HCEC 1CT (cell line): ENCODE measurements around the gene FNDC3B.

Experiments used
- DNase-seq: peaks from one replicate; pipeline ENCODE4 v3.0.0-alpha.2; 2017

FNDC3B gene

DNA sequence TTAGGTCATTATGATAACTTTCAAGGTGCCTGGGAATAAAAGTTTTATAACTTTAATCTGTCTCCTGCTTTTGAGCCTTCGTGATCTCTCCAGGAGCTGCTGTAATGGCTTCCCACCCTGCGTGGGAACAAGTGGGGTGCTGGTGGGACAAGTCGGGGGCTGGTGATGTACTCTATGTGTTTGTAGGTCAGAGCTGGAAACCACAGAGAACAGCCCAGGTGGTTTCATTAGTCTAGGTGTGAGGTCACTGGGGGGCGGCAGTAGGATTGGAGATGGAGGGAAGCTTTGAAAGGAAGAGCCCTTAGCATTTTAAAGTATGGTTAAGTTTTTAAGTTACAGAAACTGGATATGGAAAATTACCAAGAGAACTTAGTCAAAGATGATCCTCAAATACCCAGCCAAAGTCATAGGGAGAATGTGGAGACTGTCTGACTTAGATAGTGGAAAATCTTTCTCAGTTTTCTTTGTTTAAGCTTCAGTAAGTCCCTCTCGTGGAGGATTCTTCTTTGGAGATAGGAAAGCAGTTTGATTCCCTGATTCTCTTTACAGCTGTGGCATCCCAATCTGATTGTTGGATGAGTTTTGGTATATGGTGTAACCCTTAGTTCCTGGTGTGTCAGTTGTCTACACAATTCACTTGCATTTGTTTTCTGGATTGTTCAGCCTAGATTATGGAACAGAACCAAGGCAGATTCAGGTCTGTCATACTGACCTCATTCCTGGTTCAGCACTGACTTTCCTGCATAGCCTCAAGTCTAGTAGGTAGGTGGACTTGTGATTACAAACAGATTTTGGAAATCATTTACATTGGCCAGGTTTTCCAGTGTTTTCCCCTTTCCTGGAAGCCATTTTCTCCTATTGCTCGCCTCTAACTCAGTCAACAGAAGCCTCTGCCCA is 115.6 kb downstream of the FNDC3B start:
- no peak for DNase-seq

DNA sequence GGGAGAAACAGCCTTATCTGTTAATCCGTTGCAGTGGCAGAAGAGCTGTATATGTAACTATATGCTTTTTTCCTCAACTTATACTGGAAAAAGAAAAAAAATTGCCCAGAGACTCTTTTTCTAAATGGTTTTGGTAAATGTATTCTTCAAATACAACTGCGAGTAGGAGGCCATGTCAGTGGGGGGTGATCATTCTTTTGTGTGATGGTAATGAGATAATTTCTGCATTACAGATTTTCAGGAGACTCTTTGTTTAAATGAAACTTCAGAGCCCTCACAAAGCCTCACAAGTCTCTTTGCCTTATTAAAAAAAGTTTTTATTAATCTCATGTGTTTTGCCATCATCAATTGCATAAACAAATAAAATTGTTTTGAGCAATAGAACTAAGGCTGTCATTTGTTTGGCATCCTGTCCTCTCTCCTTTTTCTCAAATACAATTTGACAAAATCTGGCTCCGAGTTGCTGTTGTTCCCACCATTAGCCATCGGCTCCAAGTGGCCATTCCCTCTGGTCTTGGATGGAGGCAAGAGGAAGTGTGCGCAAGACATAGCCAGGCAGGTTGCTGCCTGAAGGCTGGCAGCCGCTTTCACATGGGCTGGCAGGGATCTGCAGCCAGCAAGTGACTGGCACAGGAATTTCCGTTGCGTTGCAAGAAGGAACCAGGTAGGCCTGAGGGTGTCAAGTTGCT is 116.7 kb downstream of the FNDC3B start:
- DNase-seq: no peak

DNA sequence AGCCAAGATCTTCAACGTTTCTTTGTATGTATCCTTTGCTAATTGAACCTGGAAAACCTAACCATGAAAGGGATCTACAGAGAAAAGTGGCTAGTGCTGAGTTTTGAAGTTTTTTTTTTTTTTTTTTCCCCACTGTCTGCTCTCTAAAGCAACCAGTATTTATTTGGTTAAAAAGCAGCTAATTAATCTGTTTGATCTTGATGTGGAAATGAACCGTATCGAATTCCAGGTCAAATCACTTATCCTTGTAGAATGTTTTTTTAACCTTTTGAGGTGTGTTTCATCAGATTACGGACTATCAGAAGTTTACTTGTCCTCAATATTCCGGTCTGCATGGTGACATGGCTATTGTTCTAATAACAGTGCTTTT is 117.2 kb downstream of the FNDC3B start:
- no peak for DNase-seq

DNA sequence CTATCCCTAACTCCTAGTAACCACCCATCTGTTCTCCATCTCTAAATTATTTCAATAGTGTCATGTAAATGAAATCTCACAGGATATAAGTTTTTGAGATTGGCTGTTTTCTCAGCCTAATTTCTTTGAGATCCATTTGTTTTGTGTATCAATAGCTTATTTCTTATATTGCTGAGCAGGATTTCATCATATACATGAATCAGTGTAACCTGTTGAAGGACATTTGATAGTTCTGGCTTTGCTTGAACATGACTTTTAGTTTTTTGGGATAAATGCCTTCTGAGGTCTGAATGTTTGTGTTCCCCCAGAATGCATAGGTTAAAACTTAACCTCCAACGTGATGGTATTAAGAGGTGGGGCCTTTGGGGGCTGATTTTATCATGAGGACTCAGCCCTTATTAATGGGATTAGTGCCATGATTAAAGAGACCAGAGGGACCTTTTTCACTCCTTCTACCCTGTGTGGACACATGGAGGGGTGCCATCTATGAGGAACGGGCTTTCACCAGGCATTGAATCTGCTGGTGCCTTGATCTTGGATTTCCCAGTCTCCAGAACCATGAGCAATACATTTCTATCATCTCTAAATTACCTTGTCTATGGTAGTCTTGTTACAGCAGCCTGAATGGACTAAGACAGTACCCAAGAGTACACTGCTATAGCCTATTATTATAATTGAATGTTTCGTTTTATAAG is 118.3 kb downstream of the FNDC3B start:
- no peak for DNase-seq

DNA sequence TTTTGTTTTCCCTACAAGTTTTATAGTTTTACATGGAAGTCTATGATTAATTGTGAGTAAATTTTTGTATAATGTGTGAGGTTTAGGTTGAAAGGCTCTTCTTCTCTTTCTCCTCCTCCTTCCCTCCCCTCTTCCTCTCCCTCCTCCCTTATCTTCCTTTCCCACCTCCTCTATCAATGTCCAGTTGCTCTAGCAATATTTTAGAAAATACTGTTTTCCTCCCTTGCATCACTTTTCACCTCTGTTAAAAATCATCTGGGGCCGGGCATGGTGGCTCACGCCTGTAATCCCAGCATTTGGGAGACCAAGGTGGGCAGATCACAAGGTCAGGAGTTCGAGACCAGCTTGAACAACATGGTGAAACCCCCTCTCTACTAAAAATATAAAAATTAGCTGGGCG is 119.4 kb downstream of the FNDC3B start:
- DNase-seq: no peak

DNA sequence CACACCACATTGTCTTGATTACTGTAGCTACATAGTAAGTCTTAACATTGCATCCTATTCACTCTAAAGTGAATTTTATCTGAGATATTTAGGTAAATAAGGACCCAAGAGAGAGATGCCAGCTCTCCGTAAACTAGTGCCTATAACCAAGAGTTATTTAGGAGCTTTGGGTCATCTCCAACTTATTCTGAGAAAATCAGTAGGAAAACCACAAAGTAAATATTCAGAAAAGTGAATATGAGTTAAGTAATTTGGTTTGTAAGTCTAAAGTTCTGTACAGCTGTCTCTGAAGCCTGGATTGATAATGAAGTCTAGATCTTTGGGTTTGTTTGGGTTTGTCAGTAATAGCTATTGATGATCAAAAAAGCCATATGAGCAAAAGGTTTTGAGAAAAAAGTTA is 120.0 kb downstream of the FNDC3B start:
- peak; percentile 27 for DNase-seq

DNA sequence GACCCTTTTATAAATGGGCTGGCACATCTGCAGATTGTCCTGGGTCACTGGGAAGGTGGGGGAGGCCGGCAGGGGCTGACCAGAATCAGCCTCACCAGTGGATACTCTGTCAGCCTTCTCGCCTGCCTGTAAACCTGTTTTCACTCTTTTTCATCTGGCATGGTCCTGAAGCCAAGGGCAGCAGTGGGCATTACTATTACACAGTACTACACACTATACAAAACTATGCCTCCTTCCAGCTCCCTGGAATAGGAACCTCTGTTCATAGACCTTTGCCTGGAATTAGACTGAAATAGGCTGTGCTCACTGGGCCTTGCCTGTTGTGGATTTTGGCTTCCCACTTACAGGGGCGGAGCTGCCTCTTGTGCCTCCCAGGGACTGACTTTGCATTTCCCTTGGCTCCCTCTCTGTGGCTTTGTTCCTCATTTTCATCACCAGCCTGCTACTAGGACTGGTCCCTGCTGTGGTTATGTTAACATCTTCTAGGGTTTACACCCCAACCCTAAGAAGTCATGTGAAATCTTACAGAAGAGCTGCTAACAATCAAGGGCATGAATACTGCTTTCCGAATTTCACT is 120.7 kb downstream of the FNDC3B start:
- DNase-seq: no peak

DNA sequence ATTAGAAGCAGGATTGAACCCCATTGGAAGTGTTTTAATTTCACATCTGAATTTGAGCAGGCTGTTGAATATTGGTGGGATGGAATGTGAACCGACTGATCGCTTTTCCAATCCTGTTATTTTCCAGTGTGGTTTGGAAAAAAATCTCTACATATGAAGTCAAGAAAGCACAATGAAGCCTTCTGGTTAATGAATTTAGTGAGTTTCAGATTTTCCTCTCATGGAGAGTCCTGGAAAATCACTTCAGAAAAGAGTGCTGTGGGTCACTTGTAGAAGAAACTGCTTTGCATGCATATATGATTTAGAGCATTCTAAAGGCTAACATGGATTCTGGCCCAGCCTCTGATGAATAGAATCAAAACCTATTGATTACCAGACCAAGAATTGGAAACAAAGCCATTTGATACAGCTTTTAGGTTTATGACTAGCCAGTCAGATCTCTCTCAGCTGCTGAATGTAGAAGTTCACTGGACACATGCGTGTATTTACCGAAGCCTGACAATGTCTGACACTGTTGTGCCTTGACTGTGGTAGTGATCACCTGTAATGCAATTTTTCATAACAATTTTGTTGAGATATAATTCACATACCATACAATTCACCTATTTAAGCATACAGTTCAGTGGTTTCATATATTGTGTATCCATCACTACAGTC is 121.9 kb downstream of the FNDC3B start:
- DNase-seq: no peak

DNA sequence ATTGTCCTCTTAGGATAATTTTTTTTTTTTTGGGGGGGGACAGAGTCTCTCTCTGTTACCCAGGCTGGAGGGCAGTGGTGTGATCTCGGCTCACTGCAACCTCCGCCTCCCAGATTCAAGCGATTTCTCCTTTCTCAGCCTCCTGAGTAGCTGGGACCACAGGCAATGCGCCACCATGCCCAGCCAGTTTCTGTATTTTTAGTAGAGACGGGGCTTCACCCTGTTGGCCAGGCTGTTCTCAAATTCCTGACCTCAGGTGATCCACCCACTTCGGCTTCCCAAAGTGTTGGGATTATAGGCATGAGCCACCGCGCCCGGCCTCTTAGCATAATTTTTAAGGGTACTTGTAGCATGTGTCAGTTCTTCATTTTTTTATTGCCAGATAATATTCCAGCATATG is 122.6 kb downstream of the FNDC3B start:
- DNase-seq: no peak

DNA sequence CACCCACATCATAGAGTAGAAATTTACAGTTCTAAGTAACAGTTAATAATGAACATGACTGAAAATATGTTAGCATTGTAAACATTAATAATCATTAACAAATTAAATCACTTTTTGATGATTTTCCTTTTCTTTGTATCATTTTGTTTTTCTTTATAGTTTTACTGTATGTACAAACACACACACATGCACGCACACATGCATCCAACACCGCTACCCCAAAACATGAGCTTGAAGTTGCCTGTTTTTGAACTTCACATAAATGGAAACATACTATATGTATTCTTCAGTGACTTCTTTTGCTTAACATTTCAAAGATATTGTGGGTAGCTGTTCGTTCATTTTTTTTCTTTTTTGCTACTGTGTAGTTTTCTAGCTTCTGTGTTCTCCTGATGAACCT is 123.9 kb downstream of the FNDC3B start:
- DNase-seq: no peak

DNA sequence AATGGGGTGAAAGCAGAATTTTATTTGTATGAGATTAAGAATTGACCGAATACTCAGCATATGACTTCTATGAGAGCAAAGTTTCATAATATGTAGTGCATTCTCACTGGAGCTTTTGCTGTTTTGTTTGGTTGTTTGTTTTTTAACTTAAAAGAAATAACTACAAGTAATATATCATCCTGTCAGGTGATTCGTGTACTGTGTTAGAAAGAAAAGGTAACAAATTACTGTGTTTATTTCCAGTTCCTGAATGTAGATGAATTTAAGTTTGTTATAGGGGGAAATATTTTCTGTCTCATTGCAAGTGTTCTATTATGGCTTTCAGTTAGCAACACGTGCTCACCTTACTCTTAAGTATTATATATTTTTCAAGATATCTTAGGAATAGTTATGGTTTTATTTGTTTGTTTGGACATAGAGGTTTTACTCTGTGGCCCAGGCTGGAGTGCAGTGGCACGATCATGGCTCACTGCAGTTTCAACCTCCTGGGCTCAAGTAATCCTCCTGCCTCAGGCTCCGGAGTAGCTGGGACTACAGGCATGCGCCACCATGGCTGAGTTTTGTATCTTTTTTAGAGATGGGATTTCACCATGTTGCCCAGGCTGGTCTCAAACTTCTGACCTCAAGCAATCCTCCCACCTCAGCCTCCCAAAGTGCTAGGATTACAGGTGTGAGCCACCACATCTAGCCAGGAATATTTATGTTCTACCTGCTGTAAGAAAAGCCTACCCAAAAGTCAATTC is 125.4 kb downstream of the FNDC3B start:
- DNase-seq: no peak

DNA sequence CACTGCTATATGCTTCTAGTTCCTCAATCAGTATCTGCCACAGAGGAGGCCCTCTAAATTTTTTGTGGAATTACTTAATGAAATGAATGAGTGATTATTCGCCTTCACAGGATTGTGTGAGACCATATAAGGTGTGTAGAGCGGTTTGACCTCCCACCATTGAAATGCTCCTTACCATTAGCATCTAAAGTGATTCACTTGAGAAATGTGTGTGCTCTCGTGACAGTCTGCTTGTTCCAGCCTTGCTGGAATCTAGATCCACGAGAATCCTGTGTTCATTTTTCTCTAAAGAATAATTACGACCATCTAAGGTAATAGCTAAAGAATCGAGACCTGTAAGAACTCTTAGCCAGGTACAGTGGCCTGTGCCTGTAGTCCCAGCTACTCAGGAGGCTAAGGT is 126.9 kb downstream of the FNDC3B start:
- DNase-seq: no peak

DNA sequence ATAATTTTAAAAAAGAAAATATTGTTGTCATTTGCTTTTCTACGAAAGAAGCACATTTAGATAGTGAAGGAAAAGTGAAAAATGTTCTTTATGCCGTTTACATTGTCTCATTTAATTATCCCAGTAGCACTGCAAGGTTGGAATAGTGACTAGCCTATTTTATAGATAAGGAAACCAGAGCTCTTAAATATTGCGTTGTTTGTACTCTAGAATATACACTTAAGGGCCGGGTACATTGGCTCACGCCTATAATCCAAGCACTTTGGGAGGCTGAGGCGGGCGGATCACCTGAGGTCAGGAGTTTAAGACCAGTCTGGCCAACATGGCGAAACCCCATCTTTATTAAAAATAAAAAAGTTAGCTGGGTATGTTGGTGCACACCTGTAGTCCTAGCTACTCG is 127.5 kb downstream of the FNDC3B start:
- DNase-seq: no peak

DNA sequence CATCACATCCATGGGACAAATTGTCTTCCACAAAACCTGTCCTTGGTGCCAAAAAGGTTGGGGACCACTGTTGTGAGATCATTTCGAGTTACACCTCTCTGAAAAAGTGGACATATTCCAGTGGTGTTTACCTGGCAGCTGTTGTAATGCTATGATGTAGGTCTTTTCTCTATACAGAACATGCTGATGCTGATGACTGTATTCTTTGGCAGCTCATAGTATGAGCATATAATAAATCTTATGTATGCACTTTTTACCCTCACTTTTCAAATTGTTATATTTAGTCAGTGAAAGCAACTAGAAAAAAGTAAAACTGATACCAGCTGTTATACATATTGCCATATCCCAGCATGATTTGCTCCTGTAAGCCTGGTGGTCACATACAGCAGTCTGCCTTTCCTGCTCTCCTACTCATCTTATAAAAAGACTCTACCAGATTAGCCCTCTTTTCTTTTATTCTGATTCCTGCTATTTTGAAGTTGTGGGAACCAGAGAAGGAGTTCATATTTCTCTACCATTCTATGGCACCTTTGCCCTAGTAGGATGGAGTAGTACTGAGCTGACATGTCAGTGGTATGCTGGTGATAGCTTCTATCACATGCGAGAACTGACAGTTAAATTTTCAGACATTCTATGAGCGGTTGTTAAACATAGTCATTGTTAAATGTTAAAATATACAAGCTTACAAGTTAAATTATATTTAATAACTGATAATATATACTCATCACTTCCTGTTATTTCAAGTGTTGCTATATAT is 128.7 kb downstream of the FNDC3B start:
- peak; percentile 27 for DNase-seq

DNA sequence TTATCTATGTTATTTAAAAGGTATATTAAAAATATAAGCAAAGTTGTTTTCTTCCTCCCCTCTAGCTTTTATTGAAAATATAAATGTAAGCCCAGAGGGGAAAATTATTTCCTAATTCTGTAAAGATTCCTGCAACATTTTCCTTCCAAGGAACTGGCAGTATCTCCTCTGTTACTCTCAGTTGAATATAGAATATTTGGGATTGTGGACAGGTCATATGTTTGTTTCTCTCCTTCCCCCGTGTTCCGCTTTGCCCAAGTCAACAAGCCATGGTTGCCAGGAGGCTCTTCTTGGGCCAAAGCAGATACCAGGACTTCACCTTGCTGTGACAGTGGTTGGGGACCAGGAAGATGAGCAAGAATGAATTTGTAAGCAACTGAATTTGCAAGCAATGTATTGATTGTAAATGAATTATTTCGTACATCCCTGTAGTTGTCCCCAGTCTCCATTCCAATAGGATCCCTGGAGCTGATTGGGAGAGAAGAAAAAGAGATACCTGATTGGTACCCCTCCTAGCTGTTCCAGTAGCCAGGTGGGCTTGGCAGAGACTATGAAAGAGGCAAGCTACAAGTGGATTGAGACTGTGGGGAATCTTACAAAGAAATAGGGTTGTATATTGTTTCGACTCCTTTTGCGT is 130.8 kb downstream of the FNDC3B start:
- no peak for DNase-seq

DNA sequence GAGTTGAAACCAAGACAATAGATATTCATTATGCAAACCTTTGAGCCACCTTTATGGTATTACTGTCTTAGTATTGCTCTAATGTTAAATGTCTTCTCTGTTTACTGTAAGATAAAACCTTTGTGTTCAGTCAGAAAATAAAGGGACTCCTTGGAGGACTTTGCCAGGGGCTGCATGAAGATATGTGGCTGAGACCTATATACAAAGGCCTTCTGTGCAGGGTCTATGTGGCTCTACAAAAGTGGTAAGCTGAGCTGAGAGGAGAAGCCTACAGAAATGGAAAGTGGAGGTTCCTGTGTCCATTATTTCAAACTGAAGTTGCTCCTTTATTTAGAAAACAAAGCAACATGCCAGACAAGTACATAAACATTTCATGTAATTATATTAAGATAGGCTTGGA is 131.5 kb downstream of the FNDC3B start:
- DNase-seq: no peak

DNA sequence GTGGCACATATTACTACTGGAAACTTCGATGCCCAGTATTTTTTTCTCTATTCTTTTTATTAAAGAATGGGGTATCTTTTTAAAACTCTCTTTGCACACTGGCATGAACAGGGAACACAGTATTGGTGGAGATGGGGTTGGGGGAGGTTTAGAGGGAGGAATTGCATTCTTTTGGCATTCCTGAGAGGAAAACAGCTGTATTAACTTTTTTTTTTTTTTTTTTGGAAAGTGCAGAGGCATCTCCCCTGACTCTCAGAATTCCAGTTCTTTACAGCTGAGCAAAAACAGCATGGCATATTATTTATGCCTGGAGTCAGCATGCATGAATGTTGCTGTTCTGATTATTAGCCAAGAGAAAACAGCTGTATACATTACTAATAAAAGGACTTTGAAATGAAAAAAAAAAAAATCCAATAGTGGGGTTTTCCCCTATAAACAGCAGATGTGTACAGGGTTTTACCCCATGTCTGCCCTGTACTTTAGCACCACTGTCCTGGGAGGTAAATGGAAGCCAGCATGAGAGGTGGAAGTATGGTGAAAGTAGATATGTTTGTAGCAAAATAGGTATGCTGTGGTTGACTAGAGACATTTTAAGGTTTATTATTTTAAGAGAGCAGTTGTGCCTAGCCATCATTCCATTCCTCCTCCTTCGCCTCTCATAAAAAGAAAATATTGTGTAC is 132.2 kb downstream of the FNDC3B start:
- peak; percentile 26 for DNase-seq

DNA sequence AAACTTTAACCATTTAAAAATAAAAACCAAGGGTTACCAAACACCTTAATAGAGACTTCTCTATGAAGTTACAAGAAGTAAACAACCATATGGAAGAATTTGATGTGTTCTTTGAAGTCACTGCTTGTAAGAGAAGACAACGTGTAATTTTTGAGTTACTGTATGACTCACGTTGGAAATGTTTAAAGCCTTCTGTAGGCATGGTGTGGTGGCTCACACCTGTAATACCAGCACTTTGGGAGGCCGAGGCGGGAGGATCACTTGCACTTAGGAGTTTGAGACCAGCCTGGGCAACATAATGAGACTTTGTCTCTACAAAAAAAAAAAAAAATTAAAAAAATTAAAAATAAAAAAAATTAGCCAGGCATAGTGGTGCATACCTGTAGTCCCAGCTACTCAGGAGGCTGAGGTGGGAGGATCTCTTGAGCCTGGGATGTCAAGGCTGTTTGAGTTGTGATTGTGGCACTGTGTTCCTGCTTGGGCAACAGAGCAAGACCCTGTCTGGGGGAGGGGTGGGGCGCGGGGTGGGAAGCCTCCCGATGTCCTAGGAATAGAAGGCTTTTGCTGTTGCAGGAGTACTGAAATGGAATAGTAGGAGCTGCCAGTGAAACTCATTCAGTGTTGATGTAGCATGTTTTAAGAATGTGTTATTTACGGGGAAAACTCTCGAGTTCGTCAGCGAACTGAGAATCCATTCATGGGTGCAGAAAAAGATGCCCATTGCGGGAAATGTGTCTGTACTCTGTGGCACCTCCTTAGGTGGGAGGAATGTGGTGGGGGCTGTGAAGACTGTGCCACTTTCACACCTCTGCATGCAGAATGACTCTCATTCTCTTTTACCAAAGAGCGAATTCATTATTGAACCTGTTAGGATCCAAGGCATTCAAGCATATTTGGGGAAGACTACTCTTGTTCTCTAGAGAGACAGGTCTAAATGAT is 134.2 kb downstream of the FNDC3B start:
- DNase-seq: no peak
